Neural cell (in vitro differentiated cells): Measurements from ENCODE around the gene SND1. TPM values are rescaled to one million over a fixed set of nuclear protein-coding genes. Genes with fewer than 3 reads are reported as not detected.

Source experiments
- H2AFZ ChIP-seq: fragments of 200-600, 300-800 bp; sonication (generic), shearing (Covaris generic); 2 replicates; pipeline ENCODE4 v1.6.0; 2014; ENCODE audit warnings: low read depth, mild to moderate bottlenecking, antibody characterized with exemption, low read length, moderate library complexity
- H3F3A ChIP-seq: fragments of 200-600 bp; shearing (Covaris generic); 2 replicates; pipeline ENCODE4 v1.6.1; 2016; ENCODE audit warnings: mild to moderate bottlenecking, moderate library complexity, mixed read lengths, antibody characterized with exemption, low read length; ENCODE audit not compliant: insufficient read depth, poor library complexity, severe bottlenecking
- H3K27ac ChIP-seq: fragments of 200-600, 300-800 bp; sonication (generic), shearing (Covaris generic); 2 replicates; pipeline ENCODE4 v1.5.1; 2014; ENCODE audit warnings: mild to moderate bottlenecking, low read length, moderate library complexity
- H3K27me3 ChIP-seq: fragments of 300-800, 200-600 bp; sonication (generic), shearing (Covaris generic); 2 replicates; pipeline ENCODE4 v1.6.0; 2014; ENCODE audit warnings: mild to moderate bottlenecking, low read depth, low read length, moderate library complexity; ENCODE audit not compliant: insufficient read depth
- H3K36me3 ChIP-seq: fragments of 300-800, 200-600 bp; sonication (generic), shearing (Covaris generic); 2 replicates; pipeline ENCODE4 v1.5.1; 2014; ENCODE audit warnings: mild to moderate bottlenecking, antibody characterized with exemption, low read length, moderate library complexity; ENCODE audit not compliant: insufficient read depth
- H3K4me2 ChIP-seq: fragments of 300-800, 200-600 bp; sonication (generic), shearing (Covaris generic); 2 replicates; pipeline ENCODE4 v1.6.0; 2014; ENCODE audit warnings: mild to moderate bottlenecking, low read length
- H3K4me3 ChIP-seq: fragments of 300-800, 200-600 bp; sonication (generic), shearing (Covaris generic); 2 replicates; pipeline ENCODE4 v1.5.1; 2014; ENCODE audit warnings: mild to moderate bottlenecking, low read length, moderate library complexity
- H3K79me2 ChIP-seq: fragments of 200-600 bp; shearing (Covaris generic); replicated peaks from 2 replicates; pipeline ENCODE4 v1.6.0; 2014; ENCODE audit warnings: mild to moderate bottlenecking, low read length, moderate library complexity; ENCODE audit not compliant: insufficient read depth
- H3K9ac ChIP-seq: fragments of 300-800, 200-600 bp; sonication (generic), shearing (Covaris generic); 2 replicates; pipeline ENCODE4 v1.6.1; 2016; ENCODE audit warnings: mild to moderate bottlenecking, low read length, mixed read lengths
- H3K9me2 ChIP-seq: fragments of 200-600 bp; shearing (Covaris generic); 2 replicates; pipeline ENCODE4 v1.6.1; 2016; ENCODE audit warnings: mild to moderate bottlenecking, low read length, mixed read lengths; ENCODE audit not compliant: insufficient read depth
- H3K9me3 ChIP-seq: fragments of 200-600, 300-800 bp; sonication (generic), shearing (Covaris generic); 2 replicates; pipeline ENCODE4 v1.6.1; 2016; ENCODE audit warnings: mild to moderate bottlenecking, mixed run types, low read length, moderate library complexity, mixed read lengths
- H4K20me1 ChIP-seq: fragments of 200-600 bp; shearing (Covaris generic); 2 replicates; pipeline ENCODE4 v1.6.1; 2016; ENCODE audit warnings: mild to moderate bottlenecking, mixed run types; ENCODE audit not compliant: insufficient read depth
- EP300 ChIP-seq: fragments of 450-650 bp; conservative IDR thresholded peaks from 2 replicates; pipeline ENCODE4 v1.6.1; 2014; ENCODE audit warnings: antibody characterized with exemption, mild to moderate bottlenecking, moderate library complexity; ENCODE audit not compliant: poor library complexity, severe bottlenecking
- EZH2 ChIP-seq: fragments of 200-600, 300-800 bp; shearing (Covaris generic), sonication (generic); IDR thresholded peaks from 2 replicates; pipeline ENCODE4 v1.6.1; 2014; ENCODE audit warnings: antibody characterized with exemption, low read length, borderline replicate concordance, mild to moderate bottlenecking; ENCODE audit not compliant: insufficient read depth, poor library complexity, severe bottlenecking
- MXI1 ChIP-seq: fragments of 450-650 bp; conservative IDR thresholded peaks from 2 replicates; pipeline ENCODE4 v1.6.1; 2014; ENCODE audit warnings: antibody characterized with exemption, mild to moderate bottlenecking; ENCODE audit not compliant: poor library complexity, severe bottlenecking
- POLR2AphosphoS5 ChIP-seq: IDR thresholded peaks from 2 replicates; pipeline ENCODE4 v1.6.1; 2012
- RAD21 ChIP-seq: fragments of 450-650 bp; conservative IDR thresholded peaks from 2 replicates; pipeline ENCODE4 v1.6.1; 2014; ENCODE audit warnings: antibody characterized with exemption, mild to moderate bottlenecking, moderate library complexity
- SMC3 ChIP-seq: fragments of 450-650 bp; conservative IDR thresholded peaks from 2 replicates; pipeline ENCODE4 v1.6.1; 2014; ENCODE audit warnings: antibody characterized with exemption, mild to moderate bottlenecking, moderate library complexity; ENCODE audit not compliant: poor library complexity
- TAF1 ChIP-seq: IDR thresholded peaks from 2 replicates; pipeline ENCODE4 v1.6.1; 2012; ENCODE audit warnings: low read depth
- polyA plus RNA-seq: library from polyadenylated mRNA; depleted of rRNA; stranded (reverse); fragments of >200 nt; gene quantifications from 2 replicates; pipeline ENCODE4 v1.2.3, GENCODE V29; 2014
- TF ChIP-seq, protein P1 (sequence below): IDR thresholded peaks from 2 replicates; pipeline ENCODE4 v1.6.1; 2012; ENCODE audit warnings: borderline replicate concordance
- TF ChIP-seq, protein P2 (sequence below): fragments of 450-650 bp; IDR thresholded peaks from 2 replicates; pipeline ENCODE4 v1.5.1; 2014; ENCODE audit warnings: antibody characterized with exemption, mild to moderate bottlenecking, moderate library complexity; ENCODE audit not compliant: poor library complexity, severe bottlenecking

Gene SND1
- polyA plus RNA-seq, 1 donor from 2014 or later: 37.4 TPM

DNA sequence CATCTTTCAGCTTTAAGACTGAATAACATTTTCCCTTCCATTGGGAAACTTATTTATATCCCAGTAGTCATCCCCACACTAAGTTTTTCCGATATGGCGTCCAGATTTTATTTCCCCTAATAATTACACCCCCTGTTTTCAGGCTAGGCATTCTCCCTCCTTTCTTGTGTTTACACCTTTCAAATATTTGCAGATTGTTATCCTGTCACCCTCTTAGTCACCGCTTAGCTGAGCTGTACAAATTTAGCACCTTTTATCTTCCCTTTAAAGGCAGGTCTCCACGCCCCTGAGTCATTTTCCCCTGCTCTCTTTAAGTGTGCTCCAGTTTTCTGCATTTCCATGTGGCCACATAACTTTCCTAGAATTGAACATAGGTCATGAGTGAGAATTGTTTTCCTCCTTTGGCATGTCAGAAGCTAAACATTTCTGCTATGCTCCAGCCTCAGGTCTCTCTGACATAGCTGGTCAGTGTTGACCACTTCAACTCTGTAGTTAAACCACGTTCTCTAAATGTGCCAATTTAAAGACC is 331.9 kb downstream of the SND1 start (continued):
- TF ChIP-seq, protein P1, sequence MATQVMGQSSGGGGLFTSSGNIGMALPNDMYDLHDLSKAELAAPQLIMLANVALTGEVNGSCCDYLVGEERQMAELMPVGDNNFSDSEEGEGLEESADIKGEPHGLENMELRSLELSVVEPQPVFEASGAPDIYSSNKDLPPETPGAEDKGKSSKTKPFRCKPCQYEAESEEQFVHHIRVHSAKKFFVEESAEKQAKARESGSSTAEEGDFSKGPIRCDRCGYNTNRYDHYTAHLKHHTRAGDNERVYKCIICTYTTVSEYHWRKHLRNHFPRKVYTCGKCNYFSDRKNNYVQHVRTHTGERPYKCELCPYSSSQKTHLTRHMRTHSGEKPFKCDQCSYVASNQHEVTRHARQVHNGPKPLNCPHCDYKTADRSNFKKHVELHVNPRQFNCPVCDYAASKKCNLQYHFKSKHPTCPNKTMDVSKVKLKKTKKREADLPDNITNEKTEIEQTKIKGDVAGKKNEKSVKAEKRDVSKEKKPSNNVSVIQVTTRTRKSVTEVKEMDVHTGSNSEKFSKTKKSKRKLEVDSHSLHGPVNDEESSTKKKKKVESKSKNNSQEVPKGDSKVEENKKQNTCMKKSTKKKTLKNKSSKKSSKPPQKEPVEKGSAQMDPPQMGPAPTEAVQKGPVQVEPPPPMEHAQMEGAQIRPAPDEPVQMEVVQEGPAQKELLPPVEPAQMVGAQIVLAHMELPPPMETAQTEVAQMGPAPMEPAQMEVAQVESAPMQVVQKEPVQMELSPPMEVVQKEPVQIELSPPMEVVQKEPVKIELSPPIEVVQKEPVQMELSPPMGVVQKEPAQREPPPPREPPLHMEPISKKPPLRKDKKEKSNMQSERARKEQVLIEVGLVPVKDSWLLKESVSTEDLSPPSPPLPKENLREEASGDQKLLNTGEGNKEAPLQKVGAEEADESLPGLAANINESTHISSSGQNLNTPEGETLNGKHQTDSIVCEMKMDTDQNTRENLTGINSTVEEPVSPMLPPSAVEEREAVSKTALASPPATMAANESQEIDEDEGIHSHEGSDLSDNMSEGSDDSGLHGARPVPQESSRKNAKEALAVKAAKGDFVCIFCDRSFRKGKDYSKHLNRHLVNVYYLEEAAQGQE: no peak
- TF ChIP-seq SMC3: no peak
- no peak for TF ChIP-seq TAF1

DNA sequence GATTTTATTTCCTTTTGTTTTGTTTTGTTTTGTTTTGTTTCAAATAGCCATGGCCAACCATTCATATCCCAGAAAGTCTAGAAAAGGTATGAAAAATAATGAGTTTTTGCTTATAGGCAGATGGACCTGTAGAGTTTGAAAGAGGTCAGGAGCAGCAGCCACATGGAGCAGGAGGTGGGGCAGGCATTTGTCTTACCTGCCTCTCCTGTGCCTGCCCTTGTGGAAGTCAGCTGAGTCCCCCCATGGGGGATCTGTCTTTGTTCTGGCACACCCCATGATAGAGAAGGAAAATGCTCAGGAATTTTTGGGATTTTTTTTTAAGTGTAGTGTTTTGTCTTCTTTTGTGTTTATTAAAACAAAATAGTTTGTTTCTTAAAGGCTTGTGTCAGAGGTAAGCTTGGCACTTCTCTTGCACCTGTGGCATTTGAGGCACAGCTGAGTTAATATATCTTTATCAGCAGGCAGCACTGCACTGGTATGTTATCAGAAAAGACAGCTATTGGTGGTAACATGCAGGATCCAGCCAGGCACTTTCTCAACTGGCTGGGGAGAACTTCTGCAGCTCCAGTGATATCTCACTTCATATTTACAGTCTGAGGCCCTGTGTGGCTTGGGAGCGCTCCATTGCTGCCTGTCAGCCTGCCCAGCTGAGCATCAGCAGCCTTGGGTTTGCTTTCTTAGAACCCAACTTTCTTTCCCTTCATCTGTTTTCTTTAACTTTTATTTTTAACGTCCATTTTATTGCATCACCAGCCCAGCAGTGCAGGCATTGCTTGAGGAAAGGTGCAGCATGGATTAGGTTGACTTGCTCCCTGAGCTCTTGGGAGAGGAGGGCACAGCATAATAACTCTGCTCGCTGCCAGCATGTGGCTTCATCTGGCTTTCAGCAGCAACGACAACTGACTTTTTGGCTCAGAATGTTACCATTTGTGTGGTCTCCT is 334.9 kb downstream of the SND1 start:
- Histone ChIP-seq H4K20me1 (no peaks in the 10 kb centered on the region), H3K79me2 (no peaks in the 10 kb centered on the region), H3K27ac (no peak overlapping the region), H3K4me3 (no peak overlapping the region), H2AFZ (no peak overlapping the region), H3K9me3 (no peaks in the 10 kb centered on the region), H3K27me3 (no peaks in the 10 kb centered on the region), H3F3A (no peaks in the 10 kb centered on the region), H3K9me2 (no peaks in the 10 kb centered on the region), H3K4me2 (no peak overlapping the region), H3K36me3 (no peaks in the 10 kb centered on the region), H3K9ac (no peak overlapping the region)
- TF ChIP-seq, protein P2, sequence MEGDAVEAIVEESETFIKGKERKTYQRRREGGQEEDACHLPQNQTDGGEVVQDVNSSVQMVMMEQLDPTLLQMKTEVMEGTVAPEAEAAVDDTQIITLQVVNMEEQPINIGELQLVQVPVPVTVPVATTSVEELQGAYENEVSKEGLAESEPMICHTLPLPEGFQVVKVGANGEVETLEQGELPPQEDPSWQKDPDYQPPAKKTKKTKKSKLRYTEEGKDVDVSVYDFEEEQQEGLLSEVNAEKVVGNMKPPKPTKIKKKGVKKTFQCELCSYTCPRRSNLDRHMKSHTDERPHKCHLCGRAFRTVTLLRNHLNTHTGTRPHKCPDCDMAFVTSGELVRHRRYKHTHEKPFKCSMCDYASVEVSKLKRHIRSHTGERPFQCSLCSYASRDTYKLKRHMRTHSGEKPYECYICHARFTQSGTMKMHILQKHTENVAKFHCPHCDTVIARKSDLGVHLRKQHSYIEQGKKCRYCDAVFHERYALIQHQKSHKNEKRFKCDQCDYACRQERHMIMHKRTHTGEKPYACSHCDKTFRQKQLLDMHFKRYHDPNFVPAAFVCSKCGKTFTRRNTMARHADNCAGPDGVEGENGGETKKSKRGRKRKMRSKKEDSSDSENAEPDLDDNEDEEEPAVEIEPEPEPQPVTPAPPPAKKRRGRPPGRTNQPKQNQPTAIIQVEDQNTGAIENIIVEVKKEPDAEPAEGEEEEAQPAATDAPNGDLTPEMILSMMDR: no peak
- no peak for TF ChIP-seq RAD21
- no peak for TF ChIP-seq MXI1
- TF ChIP-seq TAF1: no peak
- no peak for TF ChIP-seq POLR2AphosphoS5
- TF ChIP-seq, protein P1: no peak
- no peak for TF ChIP-seq SMC3
- TF ChIP-seq EZH2: no peak
- no peak for TF ChIP-seq EP300
